NCI-H748 (cell line): ENCODE data around the gene TRIP13.
"Not testable (repeated sequence)": the region's sequence is repeated elsewhere in the genome, so short reads cannot be mapped to it uniquely, and the experiment has no call there.

Experiments used
- DNase-seq: peaks from one replicate; lab custom pipeline; 2025; ENCODE audit not compliant: unreplicated experiment; lab: John Stamatoyannopoulos, UW

The TRIP13 gene

DNA sequence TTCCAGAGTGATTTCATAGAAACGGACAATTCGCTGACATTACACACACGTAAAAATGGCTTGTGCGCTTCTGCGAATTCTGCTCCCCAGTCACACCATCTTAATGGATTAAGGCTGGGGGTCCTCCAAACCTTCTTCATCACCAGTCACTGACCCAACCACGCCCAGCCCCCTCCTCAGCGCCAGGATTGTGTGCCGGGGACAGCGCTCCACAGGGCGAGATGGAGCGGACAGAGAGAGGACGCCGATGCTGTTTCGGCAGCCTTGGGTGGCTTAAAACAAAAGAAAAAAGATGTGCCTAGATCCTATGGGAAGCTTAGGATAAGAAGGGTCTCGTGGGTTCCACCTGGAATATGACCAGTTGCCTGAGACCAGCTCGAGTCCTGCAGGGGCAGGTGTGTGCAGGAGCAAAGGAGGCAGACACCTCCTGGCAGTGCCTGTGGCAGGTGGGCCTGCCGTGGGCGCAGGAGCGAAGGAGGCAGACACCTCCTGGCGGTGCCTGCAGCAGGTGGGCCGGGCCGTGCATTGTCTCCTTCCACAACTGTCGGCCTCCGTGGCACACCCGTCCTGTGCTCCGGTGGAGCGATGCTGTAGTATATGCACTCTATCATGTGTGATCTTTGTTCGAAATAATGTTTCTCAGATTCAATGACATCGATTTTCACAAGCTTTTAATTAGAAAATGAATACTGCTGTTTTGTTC lies 20.9 kb upstream of the TRIP13 start:
- DNase-seq = no peak

DNA sequence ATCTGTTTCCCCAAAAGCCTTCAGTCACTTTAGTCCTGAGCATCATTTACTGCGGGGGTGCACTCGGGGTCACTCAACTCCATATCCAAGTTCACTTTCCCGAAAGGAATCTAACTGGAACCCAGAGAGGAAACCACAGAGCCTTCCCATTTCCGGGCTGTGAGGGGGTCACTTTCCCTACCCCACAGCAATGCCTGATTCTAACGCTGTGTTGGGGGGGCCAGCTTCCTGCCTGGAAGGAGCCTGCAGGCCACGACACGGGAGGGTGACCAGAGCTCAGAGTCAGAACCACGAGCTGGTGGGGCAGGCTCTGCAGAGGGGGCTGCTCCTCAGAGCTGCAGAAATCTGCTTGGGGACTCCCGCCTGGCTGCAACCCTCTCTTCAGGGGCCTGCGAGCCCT lies 20.4 kb upstream of the TRIP13 start:
- no peak for DNase-seq

DNA sequence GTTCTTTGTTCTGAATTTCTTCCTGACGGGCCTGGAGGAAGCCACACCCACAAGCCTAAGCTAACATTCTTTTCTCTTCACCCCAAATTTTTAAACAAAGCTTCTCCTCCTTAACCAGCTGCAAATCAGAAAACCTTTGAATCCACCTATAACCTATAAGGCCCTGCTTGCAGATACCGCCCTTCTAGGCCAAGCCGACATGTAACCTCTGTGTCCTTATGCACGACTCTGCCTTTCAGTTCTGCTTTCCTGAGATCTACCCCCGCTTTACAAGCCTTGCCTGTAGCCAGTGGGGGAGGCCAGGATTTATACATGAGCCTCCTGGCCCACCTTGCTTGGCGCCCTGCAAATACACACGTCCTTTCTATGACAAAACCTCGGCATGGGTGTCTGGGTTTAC lies 19.4 kb upstream of the TRIP13 start:
- no peak for DNase-seq

DNA sequence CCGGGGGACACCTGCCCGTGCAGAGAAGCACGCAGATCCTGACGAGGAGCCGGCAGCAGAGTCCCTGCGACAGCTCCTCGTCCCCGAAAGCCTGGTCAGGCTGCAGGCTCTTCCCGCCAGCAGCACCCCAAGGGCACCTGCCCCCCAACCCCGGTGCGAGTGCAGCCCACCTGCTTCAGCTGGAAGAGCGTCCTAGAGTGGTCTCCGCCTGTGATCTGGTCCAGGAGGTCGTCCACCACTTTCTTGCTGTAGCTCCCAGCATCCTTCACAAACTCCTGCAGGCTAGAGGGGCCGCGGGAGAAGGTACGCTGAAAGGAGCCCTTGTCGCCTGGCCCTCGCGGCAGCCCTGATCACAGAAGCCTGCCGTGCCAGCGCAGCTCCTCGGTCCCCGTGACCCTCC lies 16.8 kb upstream of the TRIP13 start:
- no peak for DNase-seq

DNA sequence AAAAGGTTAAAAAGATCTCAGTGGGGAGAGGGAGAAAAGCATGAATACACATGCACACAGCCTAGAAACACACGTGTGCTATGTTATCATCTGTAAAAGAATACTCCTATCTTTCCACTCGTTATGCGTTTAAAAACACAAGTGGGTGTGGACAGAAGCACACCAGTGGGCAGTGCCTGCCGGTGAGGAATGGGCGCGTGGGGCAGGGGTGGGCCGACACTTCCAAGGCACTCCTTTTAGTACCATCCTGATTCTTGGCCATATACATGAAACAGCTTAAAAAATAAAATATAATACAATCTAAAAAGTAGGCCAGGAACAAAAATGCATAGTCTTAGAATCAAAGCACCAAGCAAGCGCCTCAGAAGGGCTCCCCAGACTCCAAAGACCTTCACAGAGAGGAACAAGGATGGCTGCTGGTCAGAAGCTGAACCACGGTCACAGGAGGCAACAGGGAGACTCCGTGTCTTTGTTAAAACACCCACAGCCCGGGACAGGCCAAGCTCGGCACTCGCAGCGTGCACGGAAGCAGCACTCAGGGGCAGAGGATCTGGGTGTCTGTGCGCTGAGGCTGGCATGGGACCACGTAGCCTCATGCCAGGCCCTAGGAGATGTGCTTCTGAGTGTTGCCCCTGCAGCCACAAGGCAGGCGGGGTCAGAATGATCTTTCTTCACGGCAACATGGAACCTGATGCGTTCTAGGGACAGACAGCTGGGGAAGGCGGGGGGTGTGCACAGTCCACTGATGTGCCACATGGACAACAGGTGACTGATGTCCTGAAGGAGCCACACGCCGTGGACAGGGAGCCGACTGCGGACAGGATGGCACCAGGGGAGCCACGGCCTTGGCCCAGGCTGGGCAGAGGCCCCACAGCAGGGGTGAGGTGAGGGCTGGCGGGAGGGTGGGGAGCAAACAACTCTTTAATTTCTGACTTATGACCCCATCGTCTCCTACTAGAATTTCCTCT lies 16.0 kb upstream of the TRIP13 start:
- no peak for DNase-seq

DNA sequence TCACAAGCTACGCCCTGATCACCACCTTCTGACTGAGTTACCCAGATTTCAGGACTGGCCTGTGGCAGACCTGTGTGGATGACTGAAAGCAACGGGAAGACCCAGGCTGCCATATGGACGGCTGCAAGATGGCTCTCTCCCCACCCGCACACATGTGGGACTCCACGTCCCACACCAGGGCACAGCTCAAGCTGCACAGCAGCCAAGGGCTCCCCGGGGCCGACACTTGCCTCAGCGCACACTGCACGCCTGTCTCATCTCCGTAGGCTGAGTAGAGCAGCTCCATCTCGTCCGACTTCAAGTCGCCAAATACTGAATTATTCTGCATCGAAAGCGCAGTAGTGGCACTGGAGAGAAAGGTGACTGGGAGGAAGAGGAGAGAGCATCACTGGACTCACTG lies 14.6 kb upstream of the TRIP13 start:
- DNase-seq = peak; percentile 31

DNA sequence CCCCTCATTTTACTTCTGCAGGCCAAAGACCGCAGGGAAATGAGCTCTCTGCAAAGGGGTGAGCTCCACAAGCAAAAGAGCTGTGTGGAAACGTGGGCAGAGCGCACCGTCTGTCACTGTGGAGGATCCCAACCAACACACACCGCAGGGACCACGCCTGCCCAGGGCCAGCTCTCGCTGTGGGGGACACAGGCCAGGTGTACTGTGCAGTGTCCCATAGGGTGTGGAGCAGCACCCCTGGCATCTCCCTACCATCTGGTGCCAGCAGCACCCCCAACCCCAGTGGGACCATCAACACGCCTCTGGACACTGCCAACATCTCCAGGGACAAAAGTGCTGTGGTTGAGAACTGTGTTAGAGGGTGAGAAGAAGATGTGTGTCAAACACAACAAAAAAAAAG lies 14.0 kb upstream of the TRIP13 start:
- DNase-seq = not testable (repeated sequence)

DNA sequence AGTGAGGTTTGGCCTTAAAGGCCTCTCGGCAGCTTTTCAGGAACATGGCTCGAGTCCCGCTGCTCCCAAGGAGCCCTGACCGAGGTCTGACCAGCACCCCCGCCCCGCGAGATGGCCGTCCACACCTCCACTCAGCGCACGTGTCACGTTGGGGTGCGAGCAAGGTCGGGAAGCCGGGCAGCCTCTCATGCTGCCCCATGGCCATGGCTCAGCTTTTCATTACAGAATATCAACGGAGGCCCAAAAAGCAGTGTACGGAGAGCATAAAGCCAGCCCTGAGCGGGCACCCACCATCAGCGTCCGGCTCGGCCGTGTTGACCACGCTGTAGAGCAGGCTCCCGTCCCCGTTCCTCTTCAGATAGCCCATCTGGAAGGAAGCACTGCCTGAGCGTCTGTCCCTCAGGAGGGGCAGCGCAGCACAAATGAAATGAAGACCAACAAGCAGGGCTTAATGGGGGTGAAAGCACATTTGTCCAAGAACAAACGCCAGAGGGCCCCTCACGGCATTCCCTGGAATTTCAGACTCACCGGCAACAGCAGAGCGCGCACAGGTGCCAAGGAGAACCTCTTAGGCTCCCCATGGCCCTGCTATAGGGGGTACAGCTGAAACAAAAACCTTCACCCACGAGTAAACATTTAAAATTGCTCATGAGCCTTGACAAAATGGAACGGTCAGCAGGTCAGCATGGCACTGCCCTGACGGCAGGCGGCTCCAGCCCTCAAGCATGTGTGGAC lies 11.7 kb upstream of the TRIP13 start:
- no peak for DNase-seq

DNA sequence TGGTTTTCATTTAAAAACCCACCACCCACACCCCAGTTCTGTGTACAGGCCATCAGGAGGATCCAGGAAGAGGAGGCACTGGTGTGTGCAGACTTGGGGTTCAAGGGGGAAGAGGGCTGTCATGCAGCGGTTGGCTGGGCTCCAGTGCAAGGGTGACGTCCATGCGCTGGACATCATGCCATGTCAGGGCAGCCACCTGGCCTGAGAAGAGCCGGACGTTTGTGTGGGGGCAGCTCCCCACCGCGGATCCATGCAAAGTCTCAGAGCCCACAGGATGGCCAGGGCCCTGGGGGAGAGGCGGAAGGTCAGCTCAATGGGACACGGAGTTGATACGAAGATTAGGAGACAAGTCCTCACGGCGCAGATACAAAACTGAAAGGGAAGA lies 11.1 kb upstream of the TRIP13 start:
- DNase-seq = no peak

DNA sequence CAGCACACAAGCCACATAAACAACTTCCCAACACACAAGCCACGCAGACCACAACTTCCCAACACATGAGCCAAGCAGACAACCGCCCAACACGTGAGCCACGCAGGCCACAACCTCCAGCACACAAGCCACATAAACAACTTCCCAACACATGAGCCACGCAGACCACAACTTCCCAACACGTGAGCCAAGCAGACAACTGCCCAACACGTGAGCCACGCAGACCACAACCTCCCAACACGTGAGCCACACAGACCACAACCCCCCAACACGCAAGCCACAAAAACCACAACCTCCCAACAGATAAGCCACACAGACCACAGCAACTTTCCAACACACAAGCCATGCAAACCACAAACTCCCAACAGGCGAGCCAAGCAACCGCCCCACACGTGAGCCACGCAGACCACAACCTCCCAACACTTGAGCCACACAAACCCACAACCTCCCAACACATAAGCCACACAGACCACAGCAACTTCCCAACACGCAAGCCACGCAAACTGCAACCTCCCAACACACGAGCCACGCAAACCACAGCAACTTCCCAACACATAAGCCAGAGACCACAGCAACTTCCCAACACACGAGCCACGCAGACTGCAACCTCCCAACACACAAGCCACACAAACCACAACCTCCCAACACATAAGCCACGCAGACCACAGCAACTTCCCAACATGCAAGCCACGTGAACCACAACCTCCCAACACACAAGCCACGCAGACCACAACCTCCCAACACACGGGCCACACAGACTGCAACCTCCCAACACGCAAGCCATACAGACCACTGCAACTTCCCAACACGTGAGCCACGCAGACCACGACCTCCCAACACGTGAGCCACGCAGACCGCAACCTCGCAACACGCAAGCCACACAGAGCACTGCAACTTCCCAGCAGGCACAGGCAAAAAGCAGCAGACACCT lies 10.2 kb upstream of the TRIP13 start:
- DNase-seq = no peak

DNA sequence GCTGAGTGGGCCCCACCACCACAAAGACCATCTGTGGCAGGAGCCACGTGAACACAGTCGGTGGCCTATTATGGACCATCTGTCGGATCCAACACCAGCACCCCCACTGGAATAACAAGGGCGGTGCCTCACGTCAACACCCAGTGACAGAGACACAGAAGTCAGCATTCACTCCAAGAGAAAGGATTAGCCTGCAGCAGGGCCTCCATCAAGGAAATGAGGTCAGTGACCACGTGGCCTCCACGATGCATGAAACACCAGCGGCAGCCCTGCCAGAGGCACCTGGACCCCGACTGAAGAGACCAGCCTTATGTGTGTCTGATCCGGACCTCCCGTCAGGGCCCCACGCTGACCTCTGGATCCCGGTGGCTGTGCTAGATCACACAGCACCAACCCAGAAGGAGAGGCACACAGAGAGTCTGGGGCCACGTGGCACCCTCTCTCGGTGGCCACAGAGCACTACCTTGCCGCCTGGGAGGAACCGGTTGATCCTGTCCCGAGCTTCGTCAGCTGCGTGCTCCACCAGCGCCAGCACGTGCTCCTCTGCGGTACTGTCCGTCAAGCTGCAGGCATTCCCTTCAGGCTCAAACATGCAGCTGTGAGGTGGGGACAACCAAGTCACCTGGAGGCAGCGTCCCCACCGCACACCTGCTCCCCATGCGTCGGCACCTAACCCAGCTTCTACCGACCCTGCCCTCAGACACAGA lies 9.1 kb upstream of the TRIP13 start:
- DNase-seq = no peak

DNA sequence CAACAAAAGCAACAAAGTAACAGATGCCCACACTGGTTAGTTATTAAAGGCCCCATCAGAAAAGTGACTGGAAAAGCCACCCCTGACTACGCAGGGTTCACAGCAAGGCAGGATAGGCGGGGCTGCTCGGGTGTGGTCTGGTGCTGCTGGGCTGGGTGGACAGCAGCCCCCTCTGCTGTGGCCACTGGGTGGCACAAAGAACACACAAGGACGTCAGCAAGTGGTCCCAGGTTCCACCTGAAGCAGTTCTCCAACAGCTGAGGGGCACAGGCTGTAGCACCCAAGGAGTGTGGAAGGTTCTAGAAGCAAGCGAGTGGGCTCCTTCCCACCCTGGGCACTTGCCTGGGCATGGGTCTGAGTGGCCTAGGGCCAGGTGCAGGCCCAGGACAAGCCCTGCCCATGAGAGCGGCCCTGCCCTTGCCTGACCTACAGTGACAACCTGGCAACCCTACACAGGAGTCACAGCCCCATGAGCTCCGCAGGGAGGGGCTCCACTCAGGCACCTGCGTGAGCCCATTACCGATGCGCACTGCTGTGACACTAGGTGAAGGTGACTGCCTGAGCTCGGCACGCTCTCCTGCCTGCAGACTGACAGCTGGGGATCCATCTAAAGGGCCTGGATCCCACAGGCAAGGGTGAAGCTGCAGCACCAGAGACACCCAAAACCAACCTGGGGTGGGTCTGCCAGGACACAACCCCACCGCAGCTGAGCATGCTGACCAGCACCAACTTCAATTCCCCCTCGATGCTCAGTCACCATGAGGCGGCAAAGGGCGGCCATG lies 8.1 kb upstream of the TRIP13 start:
- no peak for DNase-seq

DNA sequence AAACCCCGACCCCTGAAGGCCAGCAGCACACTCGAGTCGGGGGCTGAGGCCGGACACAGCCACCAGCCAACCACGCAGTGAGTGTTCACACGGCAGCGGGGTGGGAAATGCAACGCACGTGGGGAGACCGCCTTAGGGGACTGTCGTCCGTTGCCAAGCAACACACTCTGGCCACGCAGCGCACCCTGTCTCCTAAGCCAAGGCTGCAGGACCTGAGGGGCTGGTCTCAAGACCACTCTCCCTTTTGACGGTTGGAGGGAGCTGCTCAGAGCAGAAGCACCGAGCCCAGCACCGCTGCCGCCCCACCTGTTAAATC lies 7.6 kb upstream of the TRIP13 start:
- DNase-seq = no peak

DNA sequence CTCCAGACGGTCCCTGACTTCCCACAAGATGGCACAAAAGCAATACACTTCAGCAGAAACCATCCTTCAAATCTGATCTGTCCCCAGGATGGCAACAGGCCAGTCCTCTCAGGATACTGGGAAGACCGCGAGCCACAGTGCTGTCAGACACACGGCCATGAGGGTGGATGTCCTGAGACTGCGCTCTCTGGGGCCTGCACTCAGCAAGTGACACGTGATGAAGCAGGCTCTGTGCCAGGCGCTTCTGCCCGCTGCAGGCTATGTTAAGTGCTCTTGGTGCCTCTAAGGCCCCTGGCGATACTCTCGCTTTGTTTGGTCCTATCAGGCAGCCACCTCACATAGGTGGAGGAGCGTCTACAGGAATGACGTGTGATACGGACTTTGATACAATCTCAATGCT lies 7.2 kb upstream of the TRIP13 start:
- no peak for DNase-seq

DNA sequence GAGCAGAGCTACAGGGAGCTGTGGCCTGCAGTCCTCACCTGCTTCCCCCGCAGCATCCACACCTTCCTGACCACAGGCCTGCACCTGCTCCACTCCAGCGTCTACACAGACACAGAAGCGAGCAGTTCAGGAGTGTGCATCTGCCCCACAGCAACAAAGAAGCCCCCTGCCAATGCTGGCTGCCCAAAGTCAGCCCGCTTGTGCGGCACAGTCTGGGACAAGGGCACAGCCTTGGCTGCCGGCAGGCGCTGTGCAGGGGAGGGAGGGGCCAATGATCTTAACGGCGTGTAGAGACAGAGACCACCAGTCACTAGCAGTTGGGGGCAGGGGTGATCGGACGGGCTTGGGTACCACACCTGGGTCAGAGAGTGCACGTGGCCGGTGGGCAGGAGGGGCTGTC lies 6.6 kb upstream of the TRIP13 start:
- DNase-seq = no peak

DNA sequence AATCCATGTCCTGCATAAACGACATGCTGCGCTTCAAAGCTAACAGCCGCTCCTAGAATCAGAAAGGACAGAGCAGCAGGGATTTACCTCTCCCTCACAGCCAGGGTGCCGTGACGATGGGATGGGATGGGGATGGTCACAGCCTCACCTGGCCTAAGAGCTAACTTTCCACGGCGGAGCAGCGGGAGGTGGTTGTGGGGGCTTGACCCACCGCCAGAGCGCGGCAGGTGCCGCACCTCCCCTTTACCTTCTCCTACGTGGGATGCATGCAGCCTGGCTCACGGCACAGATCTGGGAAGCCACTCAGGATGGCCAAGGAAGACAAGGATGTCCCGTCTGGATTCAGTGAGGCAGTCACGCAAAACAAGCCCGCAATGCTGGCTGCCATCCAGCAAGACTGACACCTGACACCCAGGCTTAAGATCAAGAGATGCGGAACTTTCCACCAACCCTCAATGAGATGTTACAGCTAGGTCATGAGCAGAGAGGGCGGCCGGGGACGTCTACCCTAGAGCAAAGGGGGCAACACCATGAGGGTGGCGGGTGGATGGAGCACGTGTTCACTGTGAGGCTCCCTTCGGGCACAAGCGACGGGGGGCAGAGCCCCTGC lies 5.9 kb upstream of the TRIP13 start:
- DNase-seq = no peak

DNA sequence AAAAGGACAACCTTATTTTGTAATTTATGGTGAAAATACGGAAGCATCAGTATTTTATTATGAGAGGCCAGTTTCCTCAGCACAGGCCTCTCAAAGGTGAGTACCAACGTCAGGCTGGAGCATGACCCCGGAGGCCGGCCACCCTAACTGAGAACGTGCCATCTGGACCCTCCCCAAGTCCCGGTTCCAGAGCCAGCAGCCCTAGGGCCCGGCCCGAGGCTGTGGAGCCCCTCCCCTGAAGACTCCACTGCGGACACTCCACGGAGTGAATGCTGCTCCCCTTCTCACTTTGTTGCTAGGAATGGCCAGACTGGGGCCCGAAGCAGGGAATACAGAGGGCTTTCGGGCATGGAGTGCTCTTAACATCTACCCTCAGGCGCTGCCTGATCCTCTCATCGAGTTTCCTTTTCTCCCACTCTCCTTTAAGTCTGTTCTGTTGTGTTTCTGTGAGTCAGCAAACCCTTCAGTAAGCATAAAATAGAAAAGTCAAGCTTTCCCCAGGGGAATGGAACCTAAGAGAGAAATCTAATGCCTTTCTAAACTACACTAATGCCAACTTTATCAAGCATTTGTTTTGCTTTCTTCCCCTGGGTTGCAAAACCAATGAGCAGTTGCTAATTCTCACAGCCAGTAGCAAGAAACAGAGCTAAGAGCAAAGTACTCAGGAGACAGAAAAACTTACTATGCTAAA lies 4.6 kb upstream of the TRIP13 start:
- no peak for DNase-seq

DNA sequence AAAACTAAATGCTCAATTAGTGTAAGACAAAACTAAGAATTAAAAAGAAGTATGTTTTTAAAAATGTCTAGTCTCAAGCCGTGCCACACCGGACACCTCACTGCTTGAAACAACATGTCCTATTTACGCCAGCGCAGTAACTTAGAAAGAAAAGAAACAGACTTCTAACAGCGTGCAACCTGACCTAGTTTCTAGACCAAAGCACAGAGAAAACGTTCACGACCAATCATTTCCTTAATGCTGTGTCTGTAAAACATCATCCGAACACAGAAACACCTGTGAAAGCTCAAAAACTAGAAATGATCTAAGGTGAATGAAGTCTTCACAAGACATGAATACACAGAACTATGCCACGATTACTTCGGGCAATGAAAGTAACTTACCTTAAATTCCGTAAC lies 4.0 kb upstream of the TRIP13 start:
- DNase-seq = no peak
